ENCODE results near the gene COG8. TPM values are rescaled to one million over a fixed set of nuclear protein-coding genes. Genes with fewer than 3 reads are reported as not detected.

The COG8 gene
- total RNA-seq, 1 donor from 2014 or later: 31.1 TPM

- intact Hi-C loops (cut with DNase I): no loop called here
- Histone ChIP-seq H3K36me3 (peaks cover 72% of the 10 kb centered on the region), H3K27ac (no peak overlapping the region), H3K4me3 (no peak overlapping the region), H3K27me3 (ENCODE audit: low read depth) (no peaks in the 10 kb centered on the region), H3K4me1 (peaks cover 6% of the 10 kb centered on the region), H3K9me3 (no peaks in the 10 kb centered on the region)
- ATAC-seq: no peak
- DNase-seq: no peak
- no peak for TF ChIP-seq CTCF (IDR thresholded peaks at IDR 0.05)
These were observed 39.4 kb upstream of the COG8 start for GRCh38 chr16:69378760-69379159.

GRCh38 chr16:69378036-69378435, 38.7 kb upstream of the COG8 start:
- Histone ChIP-seq H3K4me3 (no peak overlapping the region), H3K9me3 (no peaks in the 10 kb centered on the region), H3K4me1 (peaks cover 6% of the 10 kb centered on the region), H3K27ac (no peak overlapping the region), H3K36me3 (peaks cover 70% of the 10 kb centered on the region), H3K27me3 (ENCODE audit: low read depth) (no peaks in the 10 kb centered on the region)
- intact Hi-C loops (cut with DNase I): no loop called here
- no peak for ATAC-seq
- no peak for DNase-seq
- TF ChIP-seq CTCF (IDR thresholded peaks at IDR 0.05): no peak

DNA sequence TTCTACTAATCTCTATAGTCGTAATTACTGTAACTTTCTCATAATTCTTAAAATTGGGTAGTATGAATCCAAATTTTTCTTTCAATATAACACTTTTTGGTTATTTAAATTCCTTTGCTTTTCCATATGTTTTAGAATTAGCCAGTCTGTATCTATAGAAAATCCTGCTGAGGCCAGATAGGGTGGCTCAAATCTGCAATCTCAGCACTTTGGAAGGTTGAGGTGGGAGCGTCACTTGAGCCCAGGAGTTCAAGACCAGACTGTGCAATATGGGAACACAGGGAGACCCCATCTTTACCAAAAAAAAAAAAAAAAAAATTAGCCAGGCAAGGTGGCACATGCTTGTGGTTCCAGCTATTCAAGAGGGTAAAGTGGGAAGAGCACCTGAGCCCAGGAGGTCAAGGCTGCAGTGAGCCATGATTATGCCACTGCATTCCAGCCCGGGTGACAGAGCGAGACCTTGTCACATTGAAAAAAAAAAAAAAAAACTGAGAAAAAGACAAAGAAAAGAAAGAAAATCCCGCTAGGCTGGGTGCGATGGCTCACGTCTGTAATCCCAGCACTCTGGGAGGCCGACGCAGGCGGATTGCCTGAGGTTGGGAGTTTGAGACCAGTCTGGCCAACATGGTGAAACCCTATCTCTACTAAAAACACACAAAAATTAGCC, 37.2 kb upstream of the COG8 start:
- H3K27me3 ChIP-seq (ENCODE audit: low read depth): no peaks in the 10 kb centered on the region
- no peak overlapping the region for H3K27ac ChIP-seq
- intact Hi-C loops (cut with DNase I): no loop called here
- no peaks in the 10 kb centered on the region for H3K9me3 ChIP-seq
- no peak for ATAC-seq
- no peak for TF ChIP-seq CTCF (IDR thresholded peaks at IDR 0.05)
- no peak overlapping the region for H3K4me3 ChIP-seq
- H3K4me1 ChIP-seq: peaks cover 6% of the 10 kb centered on the region
- H3K36me3 ChIP-seq: peaks cover 70% of the 10 kb centered on the region
- no peak for DNase-seq

DNA sequence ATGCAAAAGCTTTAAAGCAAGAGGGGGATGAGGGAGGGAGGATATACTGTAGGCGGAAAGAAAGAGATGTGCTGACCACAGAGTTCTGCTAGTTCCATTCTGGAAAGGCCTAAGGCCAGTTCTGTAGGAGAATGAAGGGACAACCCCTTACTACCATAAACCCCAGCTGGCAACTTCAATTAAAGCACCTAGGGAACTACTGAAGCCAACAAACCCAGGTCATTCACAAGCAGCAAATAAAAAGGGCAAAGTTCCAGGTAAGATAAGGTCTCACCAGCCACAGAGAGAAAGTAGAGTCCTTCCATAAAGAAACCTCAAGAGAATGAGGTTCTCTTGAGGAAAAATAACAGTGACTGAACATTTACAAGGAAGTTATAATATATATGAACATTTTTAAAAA, 33.7 kb upstream of the COG8 start:
- DNase-seq: no peak
- intact Hi-C loops (cut with DNase I): no loop called here
- H3K4me3 ChIP-seq: no peak overlapping the region
- H3K27me3 ChIP-seq (ENCODE audit: low read depth): no peaks in the 10 kb centered on the region
- H3K36me3 ChIP-seq: peaks cover 69% of the 10 kb centered on the region
- H3K4me1 ChIP-seq: no peaks in the 10 kb centered on the region
- ATAC-seq: no peak
- no peak overlapping the region for H3K27ac ChIP-seq
- H3K9me3 ChIP-seq: no peaks in the 10 kb centered on the region
- no peak for TF ChIP-seq CTCF (IDR thresholded peaks at IDR 0.05)

GRCh38 chr16:69371564-69371963, 32.2 kb upstream of the COG8 start:
- peaks cover 76% of the 10 kb centered on the region for H3K36me3 ChIP-seq
- DNase-seq: no peak
- no peaks in the 10 kb centered on the region for H3K27me3 ChIP-seq (ENCODE audit: low read depth)
- no peaks in the 10 kb centered on the region for H3K9me3 ChIP-seq
- no peak for ATAC-seq
- intact Hi-C loops (cut with DNase I): no loop called here
- H3K4me1 ChIP-seq: no peaks in the 10 kb centered on the region
- no peak overlapping the region for H3K4me3 ChIP-seq
- H3K27ac ChIP-seq: no peak overlapping the region
- TF ChIP-seq CTCF (IDR thresholded peaks at IDR 0.05): no peak
